ENCODE data around the gene DCBLD1.

DNA sequence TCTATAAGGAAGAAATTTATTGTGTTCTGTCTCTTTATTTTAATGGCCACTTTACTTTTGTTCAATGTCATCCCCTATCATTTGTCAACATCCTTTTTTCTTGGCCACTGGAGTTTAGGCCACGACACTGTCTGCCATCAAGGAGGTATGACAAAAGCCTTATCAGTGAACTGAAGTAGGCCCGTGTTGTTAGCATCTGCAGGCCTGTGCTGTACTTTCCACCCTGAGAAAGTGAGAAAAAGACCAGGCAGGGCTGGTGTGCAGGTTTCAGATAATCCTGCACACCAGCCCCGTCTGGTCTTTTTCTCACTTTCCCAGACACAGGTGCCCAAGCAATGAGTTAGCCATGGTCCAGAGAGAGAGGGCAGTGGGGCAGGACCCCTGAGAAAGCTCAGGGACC lies 62.2 kb downstream of the DCBLD1 start:
- TF ChIP-seq, protein P1, sequence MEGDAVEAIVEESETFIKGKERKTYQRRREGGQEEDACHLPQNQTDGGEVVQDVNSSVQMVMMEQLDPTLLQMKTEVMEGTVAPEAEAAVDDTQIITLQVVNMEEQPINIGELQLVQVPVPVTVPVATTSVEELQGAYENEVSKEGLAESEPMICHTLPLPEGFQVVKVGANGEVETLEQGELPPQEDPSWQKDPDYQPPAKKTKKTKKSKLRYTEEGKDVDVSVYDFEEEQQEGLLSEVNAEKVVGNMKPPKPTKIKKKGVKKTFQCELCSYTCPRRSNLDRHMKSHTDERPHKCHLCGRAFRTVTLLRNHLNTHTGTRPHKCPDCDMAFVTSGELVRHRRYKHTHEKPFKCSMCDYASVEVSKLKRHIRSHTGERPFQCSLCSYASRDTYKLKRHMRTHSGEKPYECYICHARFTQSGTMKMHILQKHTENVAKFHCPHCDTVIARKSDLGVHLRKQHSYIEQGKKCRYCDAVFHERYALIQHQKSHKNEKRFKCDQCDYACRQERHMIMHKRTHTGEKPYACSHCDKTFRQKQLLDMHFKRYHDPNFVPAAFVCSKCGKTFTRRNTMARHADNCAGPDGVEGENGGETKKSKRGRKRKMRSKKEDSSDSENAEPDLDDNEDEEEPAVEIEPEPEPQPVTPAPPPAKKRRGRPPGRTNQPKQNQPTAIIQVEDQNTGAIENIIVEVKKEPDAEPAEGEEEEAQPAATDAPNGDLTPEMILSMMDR (IDR thresholded peaks at IDR 0.05), result no peak
- TF ChIP-seq POLR2A (IDR thresholded peaks at IDR 0.05; ENCODE audit: low read depth) (no peak), POLR2AphosphoS5 (IDR thresholded peaks at IDR 0.05) (no peak)
